ENCODE data around the gene NT5M. TPM values are rescaled to one million over a fixed set of nuclear protein-coding genes. Genes with fewer than 3 reads are reported as not detected.
A peak's percentile ranks its signal among the peaks of the same experiment; 100 is the strongest.
"Not testable (repeated sequence)": the region's sequence is repeated elsewhere in the genome, so short reads cannot be mapped to it uniquely, and the experiment has no call there.

Gene NT5M
- total RNA-seq, 4 donors from 2014 or later = 1.7 to 3.1 (median 2.3) TPM

DNA sequence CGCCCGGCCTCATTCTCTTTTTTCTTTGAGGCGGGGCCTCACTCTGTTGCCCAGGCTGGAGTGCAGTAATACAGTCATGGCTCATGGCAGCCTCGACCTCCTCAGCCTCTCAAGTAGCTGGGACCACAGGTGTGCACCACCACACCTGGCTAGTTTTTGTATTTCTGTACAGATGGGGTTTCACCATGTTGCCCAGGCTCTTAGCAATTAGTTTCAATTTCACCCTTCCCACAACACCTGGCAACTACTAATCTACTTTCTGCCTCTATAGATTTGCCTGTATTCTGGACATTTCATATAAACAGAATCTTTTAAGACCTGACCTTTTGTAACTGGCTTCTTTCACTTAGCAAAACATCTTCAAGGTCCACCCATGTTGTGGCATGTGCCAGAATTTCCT, 8.0 kb upstream of the NT5M start:
- Histone ChIP-seq H3K36me3 (no peaks in the 10 kb centered on the region), H3K27ac (no peak overlapping the region), H3K4me3 (no peak overlapping the region), H3K4me1 (peaks cover 0 to 7% (median 0%) of the 10 kb centered on the region in 3 donors), H3K9me3 (no peaks in the 10 kb centered on the region), H3K27me3 (no peaks in the 10 kb centered on the region)
- 95 to 98% methylated on average over 4 of the region's 4 CpGs for WGBS, 2 donors
- intact Hi-C loops (cut with DNase I) = no loop called here
- DNase-seq = no peak
- TF ChIP-seq, protein P1, sequence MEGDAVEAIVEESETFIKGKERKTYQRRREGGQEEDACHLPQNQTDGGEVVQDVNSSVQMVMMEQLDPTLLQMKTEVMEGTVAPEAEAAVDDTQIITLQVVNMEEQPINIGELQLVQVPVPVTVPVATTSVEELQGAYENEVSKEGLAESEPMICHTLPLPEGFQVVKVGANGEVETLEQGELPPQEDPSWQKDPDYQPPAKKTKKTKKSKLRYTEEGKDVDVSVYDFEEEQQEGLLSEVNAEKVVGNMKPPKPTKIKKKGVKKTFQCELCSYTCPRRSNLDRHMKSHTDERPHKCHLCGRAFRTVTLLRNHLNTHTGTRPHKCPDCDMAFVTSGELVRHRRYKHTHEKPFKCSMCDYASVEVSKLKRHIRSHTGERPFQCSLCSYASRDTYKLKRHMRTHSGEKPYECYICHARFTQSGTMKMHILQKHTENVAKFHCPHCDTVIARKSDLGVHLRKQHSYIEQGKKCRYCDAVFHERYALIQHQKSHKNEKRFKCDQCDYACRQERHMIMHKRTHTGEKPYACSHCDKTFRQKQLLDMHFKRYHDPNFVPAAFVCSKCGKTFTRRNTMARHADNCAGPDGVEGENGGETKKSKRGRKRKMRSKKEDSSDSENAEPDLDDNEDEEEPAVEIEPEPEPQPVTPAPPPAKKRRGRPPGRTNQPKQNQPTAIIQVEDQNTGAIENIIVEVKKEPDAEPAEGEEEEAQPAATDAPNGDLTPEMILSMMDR (IDR thresholded peaks at IDR 0.05) = no peak
- no peak for TF ChIP-seq POLR2A (IDR thresholded peaks at IDR 0.05)

- DNase-seq = no peak
- intact Hi-C loops (cut with DNase I) = no loop called here
- no peak overlapping the region for H3K27ac ChIP-seq
- WGBS, 2 donors = 94 to 95% methylated on average over 3 of the region's 3 CpGs
- no peak overlapping the region for H3K4me3 ChIP-seq
- H3K27me3 ChIP-seq = no peaks in the 10 kb centered on the region
- H3K4me1 ChIP-seq = peaks cover 0 to 20% (median 7%) of the 10 kb centered on the region in 3 donors
- H3K36me3 ChIP-seq = no peaks in the 10 kb centered on the region
- H3K9me3 ChIP-seq = no peaks in the 10 kb centered on the region
- no peak for TF ChIP-seq POLR2A (IDR thresholded peaks at IDR 0.05)
- TF ChIP-seq, protein P1 (IDR thresholded peaks at IDR 0.05) = no peak
Measured at GRCh38 chr17:17297217-17297616, 6.0 kb upstream of the NT5M start.

GRCh38 chr17:17298108-17298507, 5.1 kb upstream of the NT5M start:
- no peak overlapping the region for H3K27ac ChIP-seq
- intact Hi-C loops (cut with DNase I) = no loop called here
- no peaks in the 10 kb centered on the region for H3K27me3 ChIP-seq
- no peaks in the 10 kb centered on the region for H3K9me3 ChIP-seq
- TF ChIP-seq, protein P1 (IDR thresholded peaks at IDR 0.05) = no peak
- WGBS, 2 donors = 43 to 60% methylated on average over 3 of the region's 3 CpGs
- H3K4me1 ChIP-seq = peaks cover 0 to 25% (median 7%) of the 10 kb centered on the region in 3 donors
- H3K4me3 ChIP-seq = no peak overlapping the region
- H3K36me3 ChIP-seq = no peaks in the 10 kb centered on the region
- no peak for DNase-seq

DNA sequence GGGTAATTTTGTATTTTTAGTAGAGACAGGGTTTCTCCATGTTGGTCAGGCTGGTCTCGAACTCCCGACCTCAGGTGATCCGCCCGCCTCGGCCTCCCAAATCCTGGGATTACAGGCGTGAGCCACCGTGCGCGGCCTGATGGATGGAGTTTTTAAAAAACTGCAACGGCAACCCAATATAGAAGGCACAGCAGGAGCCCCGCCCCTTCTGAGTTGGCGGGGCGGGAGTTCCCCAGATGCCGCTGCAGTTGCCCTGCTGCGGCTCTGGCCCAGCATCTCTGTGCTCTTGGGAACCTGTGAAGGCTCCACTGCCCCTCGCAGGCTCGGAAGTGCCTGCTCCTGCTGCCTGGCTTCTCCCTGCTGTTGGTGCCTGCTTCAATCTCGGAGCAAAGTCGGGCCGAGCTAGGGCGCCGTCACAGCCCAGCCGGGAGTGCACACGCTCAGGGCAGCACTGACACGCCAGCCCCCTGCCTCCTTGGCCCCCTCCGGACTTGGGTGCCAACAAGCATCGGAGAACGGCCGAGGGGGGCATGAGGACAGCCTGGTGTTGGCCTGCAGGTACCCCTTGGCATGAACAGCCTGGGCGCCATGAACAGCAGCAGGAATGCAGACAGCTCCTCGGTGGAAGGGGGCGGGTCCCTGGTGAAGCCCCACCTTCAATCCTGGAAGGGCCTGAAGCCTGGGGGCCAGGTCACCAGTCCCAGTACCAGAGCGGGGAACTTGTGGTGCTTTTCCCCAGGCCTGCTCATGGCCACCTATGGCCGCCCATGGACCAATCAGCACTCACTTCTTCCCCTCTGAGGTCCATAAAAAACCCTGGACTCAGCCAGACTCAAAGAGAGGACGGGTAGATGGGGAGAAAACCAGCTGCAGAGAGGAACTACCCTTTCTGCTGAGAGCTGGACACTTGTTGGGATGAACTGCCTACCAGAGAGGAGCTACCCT, 2.3 kb upstream of the NT5M start:
- no peaks in the 10 kb centered on the region for H3K9me3 ChIP-seq
- WGBS, 2 donors = 89% methylated on average over 1 of the region's 35 CpGs; no CpG with 5 or more reads in 1 of the 2 donors
- H3K4me3 ChIP-seq = peak overlapping the region in 3 of 4 donors; percentile 36 to 55 (median 38)
- H3K36me3 ChIP-seq = no peaks in the 10 kb centered on the region
- no peak for DNase-seq
- H3K27ac ChIP-seq = peak overlapping the region; percentile 7 to 57 (median 32)
- intact Hi-C loops (cut with DNase I) = loop anchor here (10.0 kb wide), 1 partner anchor 296 kb away; no protein-coding TSS in a partner anchor
- H3K27me3 ChIP-seq = no peaks in the 10 kb centered on the region
- peaks cover 8 to 47% (median 14%) of the 10 kb centered on the region in 3 donors for H3K4me1 ChIP-seq
- TF ChIP-seq, protein P1 (IDR thresholded peaks at IDR 0.05) = no peak
- no peak for TF ChIP-seq POLR2A (IDR thresholded peaks at IDR 0.05)

DNA sequence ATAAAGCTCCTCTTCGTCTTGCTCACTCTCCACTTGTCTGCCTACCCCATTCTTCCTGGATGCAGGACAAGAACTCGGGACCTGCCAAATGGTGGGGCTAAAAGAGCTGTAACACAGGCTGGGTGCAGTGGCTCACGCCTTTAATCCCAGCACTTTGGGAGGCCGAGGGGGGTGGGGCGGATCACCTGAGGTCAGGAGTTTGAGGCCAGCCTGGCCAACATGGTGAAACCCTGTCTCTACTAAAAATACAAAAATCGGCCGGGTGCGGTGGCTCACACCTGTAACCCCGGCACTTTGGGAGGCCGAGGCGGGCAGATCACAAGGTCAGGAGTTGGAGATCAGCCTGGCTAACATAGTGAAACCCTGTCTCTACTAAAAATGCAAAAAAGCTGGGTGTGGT, 1.5 kb upstream of the NT5M start:
- WGBS, 2 donors = 97 to 98% methylated on average over 7 to 9 of the region's 11 CpGs
- DNase-seq, H3K9me3 ChIP-seq, H3K36me3 ChIP-seq, H3K27me3 ChIP-seq, H3K4me3 ChIP-seq, H3K27ac ChIP-seq: not testable (repeated sequence)
- intact Hi-C loops (cut with DNase I) = loop anchor here (10.0 kb wide), 1 partner anchor 297 kb away; no protein-coding TSS in a partner anchor
- H3K4me1 ChIP-seq = peaks cover 8 to 40% (median 14%) of the 10 kb centered on the region in 3 donors
